Loucy (cell line): ENCODE results near the gene F13A1.

ENCODE experiments used
- H2AFZ ChIP-seq: fragments of 200-600 bp; sonication (generic); 2 replicates; pipeline ENCODE4 v1.6.0; 2016; ENCODE audit warnings: antibody characterized with exemption, mild to moderate bottlenecking, low read length, moderate library complexity
- H3F3A ChIP-seq: fragments of 200-600 bp; 2 replicates; pipeline ENCODE4 v1.6.0; 2016; ENCODE audit warnings: antibody characterized with exemption, low read depth, mild to moderate bottlenecking
- H3K27me3 ChIP-seq: fragments of 200-600 bp; sonication (generic); 2 replicates; pipeline ENCODE4 v1.6.1; 2014; ENCODE audit warnings: low read length, mild to moderate bottlenecking; ENCODE audit not compliant: insufficient read depth, poor library complexity, severe bottlenecking
- H3K36me3 ChIP-seq: fragments of 200-600 bp; sonication (generic); 2 replicates; pipeline ENCODE4 v1.6.1; 2016; ENCODE audit warnings: low read length; ENCODE audit not compliant: insufficient read depth
- H3K4me1 ChIP-seq: fragments of 200-600 bp; sonication (generic); 2 replicates; pipeline ENCODE4 v1.5.1; 2014; ENCODE audit warnings: low read length, mild to moderate bottlenecking; ENCODE audit not compliant: insufficient read depth, poor library complexity, severe bottlenecking
- H3K4me2 ChIP-seq: fragments of 200-600 bp; sonication (generic); 2 replicates; pipeline ENCODE4 v1.6.0; 2014; ENCODE audit warnings: antibody characterized with exemption, low read length, low read depth, mild to moderate bottlenecking; ENCODE audit not compliant: poor library complexity, severe bottlenecking
- H3K4me3 ChIP-seq: fragments of 200-600 bp; sonication (generic); 2 replicates; pipeline ENCODE4 v1.5.1; 2014; ENCODE audit warnings: low read length, mild to moderate bottlenecking, mixed read lengths; ENCODE audit not compliant: poor library complexity, severe bottlenecking
- H3K79me2 ChIP-seq: fragments of 200-600 bp; sonication (generic); 2 replicates; pipeline ENCODE4 v1.6.1; 2014; ENCODE audit warnings: low read length; ENCODE audit not compliant: insufficient read depth
- H3K9ac ChIP-seq: fragments of 200-600 bp; sonication (generic); 2 replicates; pipeline ENCODE4 v1.6.0; 2014; ENCODE audit warnings: mild to moderate bottlenecking, low read depth, low read length, moderate library complexity; ENCODE audit not compliant: poor library complexity, severe bottlenecking
- H3K9me2 ChIP-seq: fragments of 200-600 bp; sonication (generic); replicated peaks from 2 replicates; pipeline ENCODE4 v1.6.1; 2016; ENCODE audit warnings: low read depth, low read length, mixed read lengths
- H3K9me3 ChIP-seq: fragments of 200-600 bp; sonication (generic); 2 replicates; pipeline ENCODE4 v1.6.1; 2014; ENCODE audit warnings: mild to moderate bottlenecking, antibody characterized with exemption, low read length, low read depth; ENCODE audit not compliant: insufficient read depth
- H4K20me1 ChIP-seq: fragments of 200-600 bp; sonication (generic); 2 replicates; pipeline ENCODE4 v1.6.0; 2014; ENCODE audit warnings: antibody characterized with exemption, low read length, mild to moderate bottlenecking; ENCODE audit not compliant: insufficient read depth, poor library complexity, severe bottlenecking
- EZH2phosphoT487 ChIP-seq: fragments of 200-600 bp; IDR thresholded peaks from 2 replicates; pipeline ENCODE4 v1.6.1; 2018; ENCODE audit warnings: antibody characterized with exemption, mild to moderate bottlenecking, moderate library complexity, borderline replicate concordance
- TF ChIP-seq, protein P1 (sequence below): fragments of 200-600 bp; sonication (generic); conservative IDR thresholded peaks from 2 replicates; pipeline ENCODE4 v1.5.1; 2014; ENCODE audit warnings: mild to moderate bottlenecking, antibody characterized with exemption, low read length

F13A1 gene

DNA sequence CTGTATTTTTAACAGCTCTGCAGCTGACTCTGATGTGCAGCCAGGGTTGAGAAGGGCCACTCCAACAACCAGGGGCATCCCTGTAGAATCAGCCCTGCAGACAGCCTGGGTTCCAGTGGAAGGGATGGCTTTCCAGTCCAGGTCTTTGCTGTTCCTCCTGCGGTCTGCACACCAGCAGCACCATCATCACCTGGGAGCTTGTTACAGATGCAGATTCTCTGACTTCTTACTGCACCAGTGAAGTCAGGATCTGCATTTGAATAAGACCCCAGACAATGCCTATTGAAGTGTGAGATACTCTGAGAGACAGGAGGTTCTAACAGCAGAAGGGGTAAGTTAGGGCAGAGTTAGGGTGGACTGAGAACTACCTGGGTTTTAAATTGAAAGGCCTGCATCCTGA lies 151.3 kb downstream of the F13A1 start:
- Histone ChIP-seq H3F3A (no peaks in the 10 kb centered on the region), H3K9me3 (no peaks in the 10 kb centered on the region), H4K20me1 (no peaks in the 10 kb centered on the region)

DNA sequence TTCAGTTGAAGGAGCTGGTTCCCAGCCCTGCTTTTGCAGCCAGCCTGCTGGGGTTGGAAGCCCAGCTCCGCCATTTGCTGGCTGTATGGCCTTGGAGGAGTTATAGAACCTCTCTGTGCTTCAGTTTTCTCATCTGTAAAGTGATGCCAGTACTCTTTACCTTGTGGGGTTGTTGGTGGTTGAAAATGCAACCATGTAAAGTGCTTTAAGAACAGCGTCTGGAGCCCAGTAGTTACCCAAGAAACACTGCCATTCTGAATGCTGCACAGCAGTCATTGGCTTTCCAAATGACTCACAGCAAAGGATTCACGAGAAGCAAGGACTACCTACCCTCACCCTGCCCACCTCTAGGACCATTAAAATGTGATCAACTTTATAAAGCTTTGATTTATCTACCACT lies 154.4 kb downstream of the F13A1 start:
- H3K36me3 ChIP-seq = no peaks in the 10 kb centered on the region
- no peak overlapping the region for H3K9ac ChIP-seq
- peaks cover 57% of the 10 kb centered on the region for H3K4me1 ChIP-seq

More for the DNA sequence above, 151.3 kb downstream of the F13A1 start:
- no peak for TF ChIP-seq EZH2phosphoT487
- TF ChIP-seq, protein P1, sequence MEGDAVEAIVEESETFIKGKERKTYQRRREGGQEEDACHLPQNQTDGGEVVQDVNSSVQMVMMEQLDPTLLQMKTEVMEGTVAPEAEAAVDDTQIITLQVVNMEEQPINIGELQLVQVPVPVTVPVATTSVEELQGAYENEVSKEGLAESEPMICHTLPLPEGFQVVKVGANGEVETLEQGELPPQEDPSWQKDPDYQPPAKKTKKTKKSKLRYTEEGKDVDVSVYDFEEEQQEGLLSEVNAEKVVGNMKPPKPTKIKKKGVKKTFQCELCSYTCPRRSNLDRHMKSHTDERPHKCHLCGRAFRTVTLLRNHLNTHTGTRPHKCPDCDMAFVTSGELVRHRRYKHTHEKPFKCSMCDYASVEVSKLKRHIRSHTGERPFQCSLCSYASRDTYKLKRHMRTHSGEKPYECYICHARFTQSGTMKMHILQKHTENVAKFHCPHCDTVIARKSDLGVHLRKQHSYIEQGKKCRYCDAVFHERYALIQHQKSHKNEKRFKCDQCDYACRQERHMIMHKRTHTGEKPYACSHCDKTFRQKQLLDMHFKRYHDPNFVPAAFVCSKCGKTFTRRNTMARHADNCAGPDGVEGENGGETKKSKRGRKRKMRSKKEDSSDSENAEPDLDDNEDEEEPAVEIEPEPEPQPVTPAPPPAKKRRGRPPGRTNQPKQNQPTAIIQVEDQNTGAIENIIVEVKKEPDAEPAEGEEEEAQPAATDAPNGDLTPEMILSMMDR = no peak
- Histone ChIP-seq H3K4me3 (no peak overlapping the region), H3K36me3 (no peaks in the 10 kb centered on the region), H3K4me2 (no peak overlapping the region), H3K9ac (no peak overlapping the region), H3K27me3 (no peaks in the 10 kb centered on the region), H3K9me2 (no peaks in the 10 kb centered on the region), H3K4me1 (peaks cover 35% of the 10 kb centered on the region), H3K79me2 (no peaks in the 10 kb centered on the region), H2AFZ (no peak overlapping the region)

DNA sequence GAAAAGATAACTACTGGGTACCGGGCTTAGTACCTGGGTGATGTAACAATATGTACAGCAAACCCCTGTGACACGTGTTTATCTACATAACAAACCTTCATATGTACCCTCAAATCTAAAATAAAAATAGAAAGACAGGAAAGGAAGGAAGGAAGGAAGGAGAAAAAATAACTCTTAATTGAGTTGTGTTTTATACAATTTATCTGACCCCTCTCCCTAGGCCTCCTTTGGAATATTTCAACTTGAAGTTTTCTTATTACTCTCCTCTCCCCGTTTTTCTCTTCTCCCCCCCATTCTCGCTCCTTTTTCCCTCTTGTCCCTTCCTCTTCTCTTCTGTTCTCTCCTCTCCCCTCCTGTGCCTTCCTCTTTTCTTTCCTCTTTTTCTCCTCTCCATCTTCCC lies 156.1 kb downstream of the F13A1 start:
- no peak for TF ChIP-seq EZH2phosphoT487
- TF ChIP-seq, protein P1 = no peak
- no peaks in the 10 kb centered on the region for H4K20me1 ChIP-seq
- H3K4me3 ChIP-seq = no peak overlapping the region
- H2AFZ ChIP-seq = no peak overlapping the region
- no peaks in the 10 kb centered on the region for H3F3A ChIP-seq
- H3K4me2 ChIP-seq = peak overlapping the region; percentile 62
- no peaks in the 10 kb centered on the region for H3K79me2 ChIP-seq
- no peaks in the 10 kb centered on the region for H3K9me2 ChIP-seq
- peaks cover 57% of the 10 kb centered on the region for H3K4me1 ChIP-seq
- no peaks in the 10 kb centered on the region for H3K27me3 ChIP-seq
- no peaks in the 10 kb centered on the region for H3K36me3 ChIP-seq
- no peak overlapping the region for H3K9ac ChIP-seq
- H3K9me3 ChIP-seq = no peaks in the 10 kb centered on the region

More for the DNA sequence above, 154.4 kb downstream of the F13A1 start:
- Histone ChIP-seq H3K27me3 (no peaks in the 10 kb centered on the region), H3K9me2 (no peaks in the 10 kb centered on the region), H3K4me3 (peak overlapping the region; percentile 22), H3K4me2 (peak overlapping the region; percentile 62), H3K79me2 (no peaks in the 10 kb centered on the region), H2AFZ (no peak overlapping the region), H4K20me1 (no peaks in the 10 kb centered on the region), H3K9me3 (no peaks in the 10 kb centered on the region), H3F3A (no peaks in the 10 kb centered on the region)
- TF ChIP-seq, protein P1 = no peak
- TF ChIP-seq EZH2phosphoT487 = no peak
